HEK293 (cell line): ENCODE data around the gene ENGASE.

Source experiments
- CTCF ChIA-PET: fragments of 350-600 bp; formaldehyde crosslinking; extraction: SDS; loops from one replicate; lab custom pipeline; 2021; ENCODE audit warnings: antibody characterized with exemption; lab: Yijun Ruan, JAX
- POLR2A ChIA-PET: fragments of 300-600 bp; formaldehyde crosslinking; extraction: SDS; loops from one replicate; lab custom pipeline; 2020; ENCODE audit warnings: antibody characterized with exemption, inconsistent platforms; lab: Yijun Ruan, JAX
- H3K27ac ChIP-seq: fragments of 200-500 bp; sonication (Bioruptor generic); 2 replicates; pipeline ENCODE4 v1.5.1; 2014; ENCODE audit warnings: low read depth, low read length, control low read depth, inconsistent platforms; ENCODE audit errors: extremely low read depth
- H3K36me3 ChIP-seq, 2 experiments: fragments of 200-500 bp in 1 of 2; sonication (Bioruptor generic) in 1 of 2; 1 replicate in 1 of 2; 2 replicates in 1 of 2; pipeline ENCODE4 v1.5.1; 2014 to 2017; ENCODE audit warnings: inconsistent platforms in 2 of 2, low read length in 2 of 2; ENCODE audit not compliant: control insufficient read depth in 2 of 2, insufficient read depth in 1 of 2
- H3K4me1 ChIP-seq: fragments of 200-500 bp; sonication (Bioruptor generic); 2 replicates; pipeline ENCODE4 v1.5.1; 2014; ENCODE audit warnings: mild to moderate bottlenecking, low read length, inconsistent platforms; ENCODE audit not compliant: control insufficient read depth, insufficient read depth
- H3K4me3 ChIP-seq: 2 replicates; pipeline ENCODE4 v1.5.1; 2011; ENCODE audit warnings: low read depth, mild to moderate bottlenecking, control low read depth, low read length, moderate library complexity
- H3K9me3 ChIP-seq: fragments of 200-500 bp; sonication (Bioruptor generic); 2 replicates; pipeline ENCODE4 v1.5.1; 2014; ENCODE audit warnings: low read depth, low read length, inconsistent platforms; ENCODE audit not compliant: control insufficient read depth, insufficient read depth
- BCL11B ChIP-seq: fragments of 450-650 bp; formaldehyde crosslinking; IDR thresholded peaks from 2 replicates; pipeline ENCODE4 v1.5.1; 2016; ENCODE audit warnings: low read depth, missing biosample characterization, missing genetic modification characterization
- CTCF ChIP-seq: fragments of 450-650 bp; formaldehyde crosslinking; IDR thresholded peaks from 2 replicates; pipeline ENCODE4 v1.5.1; 2016; ENCODE audit warnings: missing biosample characterization, missing genetic modification characterization
- GLIS2 ChIP-seq: fragments of 450-650 bp; formaldehyde crosslinking; IDR thresholded peaks from 2 replicates; pipeline ENCODE4 v1.5.1; 2016; ENCODE audit warnings: missing biosample characterization, missing genetic modification characterization
- HOXD13 ChIP-seq: sonication (generic); formaldehyde crosslinking; IDR thresholded peaks from 2 replicates; pipeline ENCODE4 v1.8.0; 2022; ENCODE audit warnings: missing genetic modification reagents, borderline replicate concordance
- KLF10 ChIP-seq: fragments of 450-650 bp; IDR thresholded peaks from 2 replicates; pipeline ENCODE4 v1.5.1; 2018; ENCODE audit warnings: missing biosample characterization, mild to moderate bottlenecking, missing genetic modification characterization
- SCRT1 ChIP-seq: fragments of 450-650 bp; formaldehyde crosslinking; IDR thresholded peaks from 2 replicates; pipeline ENCODE4 v1.5.1; 2016; ENCODE audit warnings: missing biosample characterization, missing genetic modification characterization, borderline replicate concordance
- ZNF114 ChIP-seq: fragments of 450-650 bp; formaldehyde crosslinking; IDR thresholded peaks from 2 replicates; pipeline ENCODE4 v1.5.0; 2017; ENCODE audit warnings: missing biosample characterization, missing genetic modification characterization
- ZNF175 ChIP-seq: fragments of 450-650 bp; formaldehyde crosslinking; IDR thresholded peaks from 2 replicates; pipeline ENCODE4 v1.5.1; 2016; ENCODE audit warnings: missing biosample characterization, missing genetic modification characterization
- ZNF214 ChIP-seq: fragments of 450-650 bp; formaldehyde crosslinking; IDR thresholded peaks from 2 replicates; pipeline ENCODE4 v1.5.1; 2017; ENCODE audit warnings: missing biosample characterization, mild to moderate bottlenecking, missing genetic modification characterization, borderline replicate concordance
- ZNF23 ChIP-seq: fragments of 450-650 bp; formaldehyde crosslinking; IDR thresholded peaks from 2 replicates; pipeline ENCODE4 v1.5.1; 2016; ENCODE audit warnings: missing biosample characterization, missing genetic modification characterization, borderline replicate concordance
- ZNF362 ChIP-seq: fragments of 450-650 bp; formaldehyde crosslinking; IDR thresholded peaks from 2 replicates; pipeline ENCODE4 v1.5.1; 2016; ENCODE audit warnings: missing biosample characterization, missing genetic modification characterization
- ZNF433 ChIP-seq: fragments of 450-650 bp; formaldehyde crosslinking; IDR thresholded peaks from 2 replicates; pipeline ENCODE4 v1.5.1; 2016; ENCODE audit warnings: missing biosample characterization, missing genetic modification characterization, low read depth
- ZNF510 ChIP-seq: fragments of 450-650 bp; formaldehyde crosslinking; IDR thresholded peaks from 2 replicates; pipeline ENCODE4 v1.5.1; 2018; ENCODE audit warnings: mild to moderate bottlenecking, missing genetic modification characterization, missing biosample characterization; ENCODE audit not compliant: insufficient replicate concordance
- ZNF580 ChIP-seq: fragments of 450-650 bp; formaldehyde crosslinking; IDR thresholded peaks from 2 replicates; pipeline ENCODE4 v1.5.1; 2016; ENCODE audit warnings: missing biosample characterization, missing genetic modification characterization
- ZNF596 ChIP-seq: fragments of 450-650 bp; IDR thresholded peaks from 2 replicates; pipeline ENCODE4 v1.5.0; 2018; ENCODE audit warnings: missing biosample characterization, mild to moderate bottlenecking, missing genetic modification characterization, moderate library complexity
- ZNF639 ChIP-seq: fragments of 450-650 bp; formaldehyde crosslinking; IDR thresholded peaks from 2 replicates; pipeline ENCODE4 v1.5.1; 2016; ENCODE audit warnings: missing biosample characterization, missing genetic modification characterization
- ZNF792 ChIP-seq: fragments of 450-650 bp; formaldehyde crosslinking; IDR thresholded peaks from 2 replicates; pipeline ENCODE4 v1.5.1; 2016; ENCODE audit warnings: missing biosample characterization, missing genetic modification characterization
- TF ChIP-seq, protein P1 (sequence below): fragments of 450-650 bp; formaldehyde crosslinking; IDR thresholded peaks from 2 replicates; pipeline ENCODE4 v1.5.1; 2016; ENCODE audit warnings: missing biosample characterization, missing genetic modification characterization
- TF ChIP-seq, protein P2 (sequence below): fragments of 450-650 bp; formaldehyde crosslinking; IDR thresholded peaks from 2 replicates; pipeline ENCODE4; 2016; ENCODE audit warnings: missing biosample characterization, missing genetic modification characterization

Gene ENGASE

DNA sequence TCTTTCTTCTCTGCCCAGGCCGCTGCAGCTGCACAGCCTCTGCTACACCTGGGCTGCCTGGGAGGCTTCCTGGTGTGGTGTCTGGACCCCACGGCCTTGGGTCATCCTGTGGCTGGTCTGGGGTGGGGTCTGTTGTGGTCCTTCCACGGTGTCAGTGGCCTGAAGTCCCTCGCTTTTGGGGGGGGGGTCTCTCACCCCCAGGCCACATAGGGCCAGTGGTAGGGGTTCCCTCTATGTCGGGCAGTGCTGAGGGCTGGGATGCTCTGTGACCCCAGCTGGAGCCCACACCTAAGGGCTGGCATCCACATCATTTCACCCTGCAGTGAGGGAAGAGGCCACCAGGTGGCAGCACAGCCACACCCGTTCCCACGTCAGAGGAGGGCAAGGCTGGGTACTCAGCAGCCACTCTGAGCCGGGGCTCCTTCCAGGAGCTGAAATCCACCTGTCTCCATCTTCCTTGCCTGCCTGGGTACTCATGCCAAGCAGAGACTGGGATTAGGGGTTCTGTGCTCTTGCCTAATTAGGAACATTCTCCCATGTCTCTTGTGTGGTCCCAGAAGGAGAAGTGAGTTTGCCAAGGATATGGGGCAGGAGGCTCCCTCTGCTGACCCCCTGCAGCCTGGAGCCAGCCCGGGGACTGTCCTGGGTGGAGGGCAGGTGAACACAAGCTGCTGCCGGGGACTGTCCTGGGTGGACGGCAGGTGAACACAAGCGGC is 13.0 kb downstream of the ENGASE start (continued):
- TF ChIP-seq, protein P1, sequence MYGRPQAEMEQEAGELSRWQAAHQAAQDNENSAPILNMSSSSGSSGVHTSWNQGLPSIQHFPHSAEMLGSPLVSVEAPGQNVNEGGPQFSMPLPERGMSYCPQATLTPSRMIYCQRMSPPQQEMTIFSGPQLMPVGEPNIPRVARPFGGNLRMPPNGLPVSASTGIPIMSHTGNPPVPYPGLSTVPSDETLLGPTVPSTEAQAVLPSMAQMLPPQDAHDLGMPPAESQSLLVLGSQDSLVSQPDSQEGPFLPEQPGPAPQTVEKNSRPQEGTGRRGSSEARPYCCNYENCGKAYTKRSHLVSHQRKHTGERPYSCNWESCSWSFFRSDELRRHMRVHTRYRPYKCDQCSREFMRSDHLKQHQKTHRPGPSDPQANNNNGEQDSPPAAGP (tag by site-specific recombination): 0 out of 2 replicates have a peak, but pooled peaks have one; percentile 43
- TF ChIP-seq ZNF580: no peak
- no peak for TF ChIP-seq ZNF362 (tag by site-specific recombination)
- TF ChIP-seq ZNF510 (tag by site-specific recombination): no peak
- peak; percentile 91 for TF ChIP-seq CTCF (tag by site-specific recombination)

DNA sequence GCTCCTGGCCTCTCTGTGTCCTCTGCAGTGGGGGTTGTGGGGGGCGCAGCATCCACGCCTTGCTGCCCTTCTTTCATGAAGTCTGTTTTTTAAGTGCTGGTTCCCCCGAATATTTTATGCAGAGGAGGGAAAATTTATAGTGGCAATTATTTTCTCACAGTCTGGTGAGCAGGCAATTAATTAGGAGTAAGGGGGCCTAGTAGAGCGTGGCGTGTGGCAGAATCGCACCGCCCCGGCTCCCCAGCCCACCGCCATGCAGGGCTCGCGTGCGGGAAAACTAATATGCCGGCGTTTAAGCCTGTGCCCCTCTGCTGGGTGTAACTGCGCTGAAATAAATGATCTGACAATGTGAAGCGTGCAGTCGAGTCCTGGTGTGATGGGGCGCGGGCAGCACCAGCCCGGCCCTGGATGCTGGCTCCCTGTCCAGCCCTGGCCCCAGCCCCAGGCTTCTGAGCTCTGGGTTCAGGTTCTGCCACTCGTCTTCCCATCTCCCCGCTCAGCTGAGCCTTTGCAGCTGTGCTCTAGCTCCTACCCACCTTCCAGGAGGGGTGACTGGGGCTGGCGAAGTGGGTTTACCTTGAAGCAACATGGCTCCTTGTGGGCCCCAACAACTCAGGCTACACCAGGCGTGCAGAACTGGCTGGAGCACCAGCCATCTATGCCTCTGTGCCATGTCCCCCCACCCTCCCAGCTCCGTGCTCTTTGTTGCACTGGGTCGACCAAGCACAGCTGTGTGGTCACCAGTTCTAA is 13.8 kb downstream of the ENGASE start:
- Histone ChIP-seq H3K36me3 (peaks cover 0 to 50% of the 10 kb centered on the region in 2 experiments; a peak in 2 of 3 replicates), H3K9me3 (no peaks in the 10 kb centered on the region), H3K4me1 (no peaks in the 10 kb centered on the region), H3K4me3 (no peak overlapping the region), H3K27ac (no peak overlapping the region)
- POLR2A ChIA-PET: interaction anchor here (0.8 to 1.2 kb wide), 2 partner anchors 24 to 300 kb away, joined by 3 read pairs; no protein-coding TSS in a partner anchor
- TF ChIP-seq BCL11B (no peak), GLIS2 (tag by site-specific recombination) (no peak), ZNF214 (tag by site-specific recombination) (no peak), ZNF23 (tag by site-specific recombination) (no peak), ZNF175 (tag by site-specific recombination) (no peak), ZNF792 (tag by site-specific recombination) (no peak), ZNF639 (tag by site-specific recombination) (no peak), ZNF114 (tag by site-specific recombination) (no peak), KLF10 (no peak), SCRT1 (tag by site-specific recombination) (no peak), ZNF596 (no peak), HOXD13 (no peak), ZNF433 (no peak)
- TF ChIP-seq, protein P2, sequence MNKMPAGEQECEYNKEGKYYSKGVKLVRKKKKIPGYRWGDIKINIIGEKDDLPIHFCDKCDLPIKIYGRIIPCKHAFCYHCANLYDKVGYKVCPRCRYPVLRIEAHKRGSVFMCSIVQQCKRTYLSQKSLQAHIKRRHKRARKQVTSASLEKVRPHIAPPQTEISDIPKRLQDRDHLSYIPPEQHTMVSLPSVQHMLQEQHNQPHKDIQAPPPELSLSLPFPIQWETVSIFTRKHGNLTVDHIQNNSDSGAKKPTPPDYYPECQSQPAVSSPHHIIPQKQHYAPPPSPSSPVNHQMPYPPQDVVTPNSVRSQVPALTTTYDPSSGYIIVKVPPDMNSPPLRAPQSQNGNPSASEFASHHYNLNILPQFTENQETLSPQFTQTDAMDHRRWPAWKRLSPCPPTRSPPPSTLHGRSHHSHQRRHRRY: no peak
- CTCF ChIA-PET: interaction anchor here (0.6 to 15.1 kb wide), 44 partner anchors 9 to 1606 kb away, joined by 3 to 346 read pairs (median 5); partner anchors contain the start of gene ENGASE
